H9 (cell line): ENCODE measurements around the gene PDZD7. TPM values are rescaled to one million over a fixed set of nuclear protein-coding genes. Genes with fewer than 3 reads are reported as not detected.

Source experiments
- DNase-seq: peaks from one replicate; pipeline ENCODE4 v3.0.0-alpha.2; 2017
- H2AFZ ChIP-seq: one replicate; pipeline ENCODE4 v1.6.1; 2013; ENCODE audit warnings: mild to moderate bottlenecking, low read length, control low read depth, moderate library complexity
- H2AK5ac ChIP-seq: 2 replicates; pipeline ENCODE4 v1.6.1; 2013; ENCODE audit warnings: low read length, control low read depth, mixed read lengths; ENCODE audit not compliant: insufficient read length
- H2BK120ac ChIP-seq: one replicate; pipeline ENCODE4 v1.6.1; 2013; ENCODE audit warnings: low read depth, mild to moderate bottlenecking, low read length, control low read depth, inconsistent platforms; ENCODE audit not compliant: poor library complexity, severe bottlenecking
- H2BK12ac ChIP-seq: 2 replicates; pipeline ENCODE4 v1.6.1; 2013; ENCODE audit warnings: low read length, control low read depth, mixed read lengths, low read depth; ENCODE audit not compliant: insufficient read length
- H2BK15ac ChIP-seq: 2 replicates; pipeline ENCODE4 v1.6.1; 2013; ENCODE audit warnings: low read depth, low read length, control low read depth
- H2BK20ac ChIP-seq: one replicate; pipeline ENCODE4 v1.6.1; 2013; ENCODE audit warnings: low read depth, mild to moderate bottlenecking, low read length, control low read depth, inconsistent platforms; ENCODE audit not compliant: poor library complexity, severe bottlenecking
- H2BK5ac ChIP-seq: 2 replicates; pipeline ENCODE4 v1.6.1; 2013; ENCODE audit warnings: low read length, control low read depth, mixed read lengths; ENCODE audit not compliant: insufficient read length
- H3K14ac ChIP-seq: 2 replicates; pipeline ENCODE4 v1.6.1; 2013; ENCODE audit warnings: low read length, control low read depth; ENCODE audit not compliant: insufficient read depth
- H3K18ac ChIP-seq: 2 replicates; pipeline ENCODE4 v1.6.1; 2013; ENCODE audit warnings: low read depth, mild to moderate bottlenecking, mixed read lengths, low read length, control low read depth; ENCODE audit not compliant: insufficient read length
- H3K23ac ChIP-seq: 2 replicates; pipeline ENCODE4 v1.6.1; 2013; ENCODE audit warnings: low read length, control low read depth, mixed read lengths, low read depth; ENCODE audit not compliant: insufficient read length
- H3K23me2 ChIP-seq: 2 replicates; pipeline ENCODE4 v1.6.1; 2013; ENCODE audit warnings: low read depth, mild to moderate bottlenecking, mixed read lengths, low read length, control low read depth; ENCODE audit not compliant: insufficient read length, poor library complexity, severe bottlenecking
- H3K27ac ChIP-seq: 2 replicates; pipeline ENCODE4 v1.5.1; 2013; ENCODE audit warnings: low read length, control low read depth, mixed read lengths, low read depth; ENCODE audit not compliant: insufficient read length
- H3K27me3 ChIP-seq: 2 replicates; pipeline ENCODE4 v1.6.1; 2013; ENCODE audit warnings: low read length, control low read depth, inconsistent platforms; ENCODE audit not compliant: insufficient read depth
- H3K4ac ChIP-seq: 2 replicates; pipeline ENCODE4 v1.6.1; 2013; ENCODE audit warnings: low read depth, mild to moderate bottlenecking, control low read depth, inconsistent platforms, low read length, moderate library complexity
- H3K4me1 ChIP-seq: 2 replicates; pipeline ENCODE4 v1.6.1; 2013; ENCODE audit warnings: low read length, control low read depth, inconsistent platforms; ENCODE audit not compliant: insufficient read depth
- H3K4me2 ChIP-seq: 2 replicates; pipeline ENCODE4 v1.6.1; 2013; ENCODE audit warnings: low read length, control low read depth, mixed read lengths; ENCODE audit not compliant: insufficient read length, insufficient read depth
- H3K56ac ChIP-seq: 2 replicates; pipeline ENCODE4 v1.6.1; 2013; ENCODE audit warnings: low read depth, mild to moderate bottlenecking, mixed read lengths, low read length, control low read depth; ENCODE audit not compliant: insufficient read length
- H3K79me1 ChIP-seq: 2 replicates; pipeline ENCODE4 v1.6.1; 2013; ENCODE audit warnings: low read depth, mild to moderate bottlenecking, moderate library complexity, low read length, control low read depth, inconsistent platforms; ENCODE audit not compliant: insufficient read depth, poor library complexity, severe bottlenecking
- H3K79me2 ChIP-seq: 2 replicates; pipeline ENCODE4 v1.6.1; 2013; ENCODE audit warnings: low read length, control low read depth, inconsistent platforms; ENCODE audit not compliant: insufficient read depth
- H3K9ac ChIP-seq: 2 replicates; pipeline ENCODE4 v1.6.1; 2013; ENCODE audit warnings: low read length, control low read depth, mixed read lengths; ENCODE audit not compliant: insufficient read length; ENCODE audit errors: extremely low read depth
- H3K9me3 ChIP-seq: one replicate; pipeline ENCODE4 v1.6.1; 2013; ENCODE audit warnings: low read depth, low read length, inconsistent platforms; ENCODE audit not compliant: control insufficient read depth
- H3T11ph ChIP-seq: one replicate; pipeline ENCODE4 v1.6.1; 2013; ENCODE audit warnings: mild to moderate bottlenecking, low read length, control low read depth, inconsistent platforms
- H4K20me1 ChIP-seq: one replicate; pipeline ENCODE4 v1.6.1; 2013; ENCODE audit not compliant: control insufficient read depth, insufficient read length, insufficient read depth
- H4K5ac ChIP-seq: 2 replicates; pipeline ENCODE4 v1.6.1; 2013; ENCODE audit warnings: low read depth, mild to moderate bottlenecking, mixed read lengths, low read length, control low read depth; ENCODE audit not compliant: insufficient read length
- H4K8ac ChIP-seq: replicated peaks from 2 replicates; pipeline ENCODE4 v1.6.1; 2013; ENCODE audit warnings: low read length, control low read depth, mixed read lengths, low read depth; ENCODE audit not compliant: insufficient read length
- H4K91ac ChIP-seq: 2 replicates; pipeline ENCODE4 v1.6.1; 2013; ENCODE audit warnings: low read depth, mild to moderate bottlenecking, moderate library complexity, mixed read lengths, low read length, control low read depth; ENCODE audit not compliant: insufficient read length
- H3K27ac Mint-ChIP-seq, 3 experiments: 2 replicates in 2 of 3; 3 replicates in 1 of 3; pipeline ENCODE4 v1.8.0; 2020 to 2021; ENCODE audit warnings: mixed read lengths in 3 of 3, mild to moderate bottlenecking in 1 of 3, moderate library complexity in 1 of 3
- H3K27me3 Mint-ChIP-seq: 2 replicates; pipeline ENCODE4 v1.8.0; 2021; ENCODE audit warnings: low read depth, mild to moderate bottlenecking, moderate library complexity, mixed read lengths
- H3K36me3 Mint-ChIP-seq, 3 experiments: 2 replicates in 2 of 3; 3 replicates in 1 of 3; pipeline ENCODE4 v1.8.0; 2020 to 2021; ENCODE audit warnings: low read depth in 3 of 3, mixed read lengths in 3 of 3; ENCODE audit not compliant: insufficient read depth in 1 of 3
- H3K4me1 Mint-ChIP-seq, 2 experiments: 2 replicates each; pipeline ENCODE4 v1.8.0; 2020; ENCODE audit warnings: mixed read lengths in 2 of 2
- H3K4me3 Mint-ChIP-seq, 2 experiments: 2 replicates in 1 of 2; 3 replicates in 1 of 2; pipeline ENCODE4 v1.8.0; 2020 to 2021; ENCODE audit warnings: mild to moderate bottlenecking in 2 of 2, mixed read lengths in 2 of 2, moderate library complexity in 1 of 2
- H3K9me3 Mint-ChIP-seq, 2 experiments: 2 replicates in 1 of 2; 3 replicates in 1 of 2; pipeline ENCODE4 v1.8.0; 2020; ENCODE audit warnings: mild to moderate bottlenecking in 2 of 2, mixed read lengths in 2 of 2, moderate library complexity in 1 of 2
- CTCF ChIP-seq: fragments of 200-600 bp; sonication (generic); conservative IDR thresholded peaks from 3 replicates; pipeline ENCODE4 v1.8.0; 2021; ENCODE audit warnings: antibody characterized with exemption, mild to moderate bottlenecking
- WGBS: extraction: QIAGEN DNeasy Blood & Tissue Kit; methylation state at CpG from one replicate; pipeline ENCODE4 v1.1.7; 2013; ENCODE audit warnings: missing lambda C conversion rate, low lambda C conversion rate, mixed read lengths; ENCODE audit not compliant: insufficient read length; ENCODE audit errors: extremely low coverage; 5-methylcytosine and 5-hydroxymethylcytosine counted together
- total RNA-seq: library from RNA; stranded (reverse); gene quantifications from 2 replicates; pipeline ENCODE4 v1.2.1, GENCODE V29; 2021

PDZD7 gene
- total RNA-seq, 1 experiment from 2014 or later = 2.0 TPM

- Histone ChIP-seq H3K79me2 (no peaks in the 10 kb centered on the region), H3K23me2 (peaks cover 7% of the 10 kb centered on the region), H3K4me2 (no peak overlapping the region), H4K91ac (no peak overlapping the region), H3K4ac (no peak overlapping the region), H3K14ac (no peak overlapping the region), H3K9me3 (no peaks in the 10 kb centered on the region), H3K56ac (no peak overlapping the region), H2BK20ac (no peak overlapping the region), H2AK5ac (no peak overlapping the region), H2BK5ac (no peak overlapping the region), H2BK15ac (no peak overlapping the region), H3K27me3 (peaks cover 11% of the 10 kb centered on the region; the same call in 1 of the 2 replicates), H3K4me1 (peaks cover 2% of the 10 kb centered on the region; the same call in 1 of the 2 replicates), H3K23ac (no peak overlapping the region), H3K18ac (no peak overlapping the region), H4K8ac (no peak overlapping the region), H2BK12ac (no peak overlapping the region), H3K9ac (no peak overlapping the region), H3K27ac (no peak overlapping the region), H3T11ph (no peak overlapping the region), H4K5ac (no peak overlapping the region), H4K20me1 (no peaks in the 10 kb centered on the region), H2AFZ (no peak overlapping the region), H3K79me1 (no peaks in the 10 kb centered on the region), H2BK120ac (no peak overlapping the region)
- Mint-ChIP-seq H3K9me3 (no peaks in the 10 kb centered on the region), H3K4me1 (peaks cover 14 to 28% of the 10 kb centered on the region in 2 experiments), H3K27ac (no peak overlapping the region), H3K27me3 (peaks cover 59% of the 10 kb centered on the region), H3K4me3 (no peak overlapping the region), H3K36me3 (peaks cover 0 to 2% (median 0%) of the 10 kb centered on the region in 3 experiments; a peak in 2 of 7 replicates)
- peak; percentile 84 for DNase-seq
- no CpG with 5 or more reads among the region's 6 CpGs for WGBS
- TF ChIP-seq CTCF = peak; percentile 92
Observed at GRCh38 chr10:101041252-101041761, 10.4 kb upstream of the PDZD7 start.
